EH (cell line): ENCODE measurements around the gene TAGLN2.

Source experiments
- DNase-seq: peaks from one replicate; pipeline ENCODE4 v3.0.0-alpha.2; 2015; ENCODE audit warnings: low read depth

TAGLN2 gene

GRCh38 chr1:159935305-159935704 is 10.0 kb upstream of the TAGLN2 start:
- no peak for DNase-seq

- DNase-seq = no peak
These were observed 9.1 kb upstream of the TAGLN2 start for GRCh38 chr1:159934136-159935039.

- DNase-seq = no peak
These were observed 8.0 kb upstream of the TAGLN2 start for GRCh38 chr1:159933347-159933746.

DNA sequence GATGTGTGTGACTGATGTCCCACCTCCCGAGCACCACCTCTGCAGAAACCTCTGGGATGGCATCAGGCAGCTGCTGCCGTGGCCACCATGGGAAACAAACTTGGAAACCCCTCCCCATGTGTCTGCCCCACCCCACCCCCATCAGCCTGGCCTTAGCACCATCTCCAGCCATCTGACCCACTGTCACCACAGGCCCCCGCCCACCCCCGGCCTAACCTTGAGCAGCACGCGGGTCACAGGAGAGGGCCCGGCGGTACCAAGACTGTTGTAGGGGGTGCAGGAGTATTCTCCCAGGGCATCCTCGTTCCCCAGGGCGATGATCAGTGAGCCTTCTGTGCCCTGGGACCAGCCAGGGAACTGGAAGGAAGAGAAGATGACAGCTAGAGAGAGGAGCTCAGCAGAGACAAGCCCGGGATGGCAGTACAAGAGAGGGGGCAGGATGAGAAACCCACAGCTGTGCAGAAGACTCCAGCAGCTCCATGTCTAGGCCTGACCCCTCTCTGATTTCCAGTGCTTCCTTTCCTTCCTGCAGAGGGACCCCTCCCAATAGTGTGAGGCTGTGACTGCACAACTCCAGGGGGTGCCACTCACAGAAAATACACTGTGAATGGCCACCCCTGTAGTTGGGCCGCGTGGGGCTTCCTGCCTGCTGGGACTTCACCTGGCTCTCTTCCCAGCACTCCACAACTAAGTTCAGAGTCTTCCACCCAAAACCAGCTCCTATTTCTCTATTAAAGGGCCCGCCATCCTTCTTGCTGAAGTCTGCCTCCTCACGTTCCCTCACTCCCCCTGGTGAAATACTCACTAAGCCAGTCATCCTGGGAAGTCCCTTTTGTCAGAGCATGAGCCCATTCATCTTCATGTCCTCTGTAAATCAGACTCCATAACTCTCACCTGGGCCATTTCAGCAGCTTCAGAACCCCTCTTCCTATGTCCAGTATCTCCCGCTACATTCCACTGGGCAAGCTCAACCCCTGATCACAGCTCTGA is 7.3 kb upstream of the TAGLN2 start:
- DNase-seq = no peak

- no peak for DNase-seq
These were observed 6.5 kb upstream of the TAGLN2 start for GRCh38 chr1:159931795-159932173.

- DNase-seq = no peak
These were observed 5.9 kb upstream of the TAGLN2 start for GRCh38 chr1:159931101-159931794.

DNA sequence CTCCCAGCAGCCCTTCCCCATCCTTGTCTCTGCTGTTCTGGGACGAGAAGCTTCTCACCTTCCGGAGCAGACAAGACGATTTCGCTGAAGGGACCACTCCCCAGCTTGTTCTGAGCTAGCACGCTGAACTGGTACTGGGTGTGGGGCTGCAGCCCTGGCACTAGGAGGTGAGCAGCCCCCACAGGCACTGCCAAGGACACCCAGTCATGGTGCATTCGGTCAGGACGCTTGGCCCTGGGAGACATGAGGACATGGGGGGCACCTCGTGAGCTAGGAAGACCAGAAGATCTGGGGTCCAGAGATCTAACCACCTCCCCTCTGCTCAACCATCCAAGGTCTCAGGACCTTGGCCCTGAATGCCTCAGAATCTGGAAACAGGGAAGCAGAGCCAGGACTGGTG is 5.3 kb upstream of the TAGLN2 start:
- DNase-seq = no peak

DNA sequence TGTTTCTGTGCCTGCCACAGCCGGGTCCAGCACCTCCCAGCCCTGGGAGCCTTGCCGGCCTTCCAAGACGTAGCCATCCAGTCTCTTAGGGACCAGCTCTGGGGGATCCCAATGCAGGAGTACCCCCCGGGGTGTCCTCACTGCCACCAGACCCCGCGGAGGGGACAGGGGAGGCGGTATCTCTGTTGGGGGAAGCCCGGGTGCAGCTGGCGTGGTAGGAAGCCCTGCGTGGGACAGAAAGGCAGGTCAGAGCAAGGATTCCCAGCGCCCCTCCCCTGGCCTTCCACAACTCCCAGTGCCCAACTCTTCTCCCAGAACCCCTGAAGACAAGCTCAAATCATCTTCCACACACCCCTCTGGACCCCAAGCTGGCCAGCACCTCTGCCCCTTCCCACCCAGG is 4.9 kb upstream of the TAGLN2 start:
- no peak for DNase-seq

- no peak for DNase-seq
These were observed 4.1 kb upstream of the TAGLN2 start for GRCh38 chr1:159929155-159930051.

- no peak for DNase-seq
These were observed 3.3 kb upstream of the TAGLN2 start for GRCh38 chr1:159928491-159929050.

DNA sequence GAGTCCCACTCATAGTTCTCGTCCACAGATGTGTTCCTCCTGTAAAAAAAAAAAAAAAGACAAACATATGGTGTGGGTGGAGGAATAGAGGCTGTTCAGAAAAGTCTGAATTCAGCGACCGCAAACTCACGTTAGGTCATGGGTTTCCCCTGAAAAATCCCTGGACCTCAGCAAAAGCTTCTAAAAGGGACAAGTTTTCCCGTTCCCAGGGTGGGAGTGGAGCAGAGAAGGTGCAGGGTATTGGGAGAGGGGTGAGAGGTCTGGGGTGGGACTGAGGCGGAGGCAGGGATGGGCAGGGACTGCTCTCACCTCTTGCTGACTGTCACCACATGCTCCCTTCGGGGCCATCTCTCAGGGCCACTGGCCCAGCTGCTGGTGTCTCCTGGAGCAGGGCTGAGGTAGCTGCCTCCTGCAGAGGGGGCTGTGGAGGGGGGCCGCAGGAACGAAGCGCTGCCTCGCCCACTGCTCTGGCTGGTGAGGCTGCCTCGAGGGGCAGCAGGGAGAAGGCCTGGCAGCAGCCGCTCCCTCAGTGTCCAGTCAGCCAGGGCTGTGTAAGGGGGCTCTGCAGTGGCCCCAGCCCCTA is 2.6 kb upstream of the TAGLN2 start:
- DNase-seq = no peak

- DNase-seq = no peak
These were observed 2.0 kb upstream of the TAGLN2 start for GRCh38 chr1:159927211-159927848.

- no peak for DNase-seq
These were observed 392 bp upstream of the TAGLN2 start for GRCh38 chr1:159925719-159926078.

DNA sequence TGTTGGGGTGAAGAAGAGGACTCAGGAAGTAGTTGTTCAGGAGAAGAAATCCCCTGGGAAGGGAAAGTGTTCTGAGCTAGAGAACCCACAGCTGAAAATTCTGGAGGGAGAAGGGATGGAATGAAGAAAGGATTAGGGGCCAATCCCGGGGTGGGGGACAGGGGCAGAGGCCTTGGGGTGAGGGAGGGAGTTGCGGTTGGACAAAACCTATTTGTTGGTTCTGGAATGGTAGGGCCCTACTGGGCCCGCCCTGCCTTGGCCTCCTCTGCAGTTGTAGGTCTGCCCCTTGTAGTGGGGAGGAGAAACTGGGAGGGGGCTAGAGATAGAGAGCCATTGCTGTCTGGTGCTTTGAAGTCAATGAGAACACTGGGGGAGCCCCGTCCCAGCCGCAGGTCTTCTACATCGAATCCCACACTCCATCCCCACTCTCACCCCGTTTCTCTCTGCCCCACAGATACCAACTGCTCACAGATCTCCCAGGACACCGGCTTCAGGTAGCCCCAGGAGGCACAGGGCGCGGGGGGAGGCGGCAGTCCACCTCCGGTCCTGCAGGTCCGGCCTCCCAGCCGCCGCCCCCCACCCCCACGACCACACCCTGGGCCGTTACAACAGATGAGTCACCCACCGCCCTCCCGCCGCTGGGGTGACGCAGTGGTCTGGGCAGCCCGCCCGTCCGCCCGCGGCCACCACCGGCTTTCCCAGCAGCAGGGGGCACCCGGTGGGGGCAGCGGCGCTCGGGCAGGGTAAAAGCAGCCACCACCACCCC is 1.1 kb downstream of the TAGLN2 start:
- peak; percentile 94 for DNase-seq

- peak; percentile 93 for DNase-seq
These were observed 1.9 kb downstream of the TAGLN2 start for GRCh38 chr1:159923203-159924024.

DNA sequence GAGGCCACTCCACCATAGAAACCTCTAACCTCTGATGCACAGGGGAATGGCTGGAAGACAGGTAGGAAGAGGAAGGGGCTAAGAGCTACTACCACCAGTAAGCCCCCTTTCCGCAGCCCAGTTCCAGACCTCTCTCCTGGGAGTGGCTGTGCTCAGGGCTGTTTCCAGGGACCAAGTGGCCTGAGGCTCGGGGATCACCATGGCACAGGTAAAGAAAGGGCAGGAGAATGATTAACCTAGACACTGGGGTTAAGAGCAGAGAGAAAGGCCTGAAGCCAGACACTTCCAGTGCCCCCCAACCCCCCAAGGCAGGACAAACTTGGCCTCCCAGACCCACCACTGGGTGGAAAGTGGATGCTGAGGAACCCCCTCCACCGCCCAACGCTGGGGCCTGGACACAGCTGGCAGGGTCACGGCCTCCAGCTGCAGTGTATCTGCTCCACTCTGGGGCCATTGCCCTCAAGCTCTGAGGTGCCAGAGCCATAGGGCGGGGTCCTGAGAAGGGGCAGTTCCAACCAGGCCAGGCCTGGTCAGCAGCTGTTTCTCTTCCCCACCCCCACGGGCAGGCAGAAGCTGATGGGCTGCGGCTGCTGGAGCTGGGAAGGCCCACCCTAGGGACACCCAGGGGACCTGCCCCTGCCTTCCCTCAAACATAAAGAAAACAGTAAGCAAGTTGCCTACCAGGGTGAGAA is 2.6 kb downstream of the TAGLN2 start:
- peak; percentile 58 for DNase-seq

DNA sequence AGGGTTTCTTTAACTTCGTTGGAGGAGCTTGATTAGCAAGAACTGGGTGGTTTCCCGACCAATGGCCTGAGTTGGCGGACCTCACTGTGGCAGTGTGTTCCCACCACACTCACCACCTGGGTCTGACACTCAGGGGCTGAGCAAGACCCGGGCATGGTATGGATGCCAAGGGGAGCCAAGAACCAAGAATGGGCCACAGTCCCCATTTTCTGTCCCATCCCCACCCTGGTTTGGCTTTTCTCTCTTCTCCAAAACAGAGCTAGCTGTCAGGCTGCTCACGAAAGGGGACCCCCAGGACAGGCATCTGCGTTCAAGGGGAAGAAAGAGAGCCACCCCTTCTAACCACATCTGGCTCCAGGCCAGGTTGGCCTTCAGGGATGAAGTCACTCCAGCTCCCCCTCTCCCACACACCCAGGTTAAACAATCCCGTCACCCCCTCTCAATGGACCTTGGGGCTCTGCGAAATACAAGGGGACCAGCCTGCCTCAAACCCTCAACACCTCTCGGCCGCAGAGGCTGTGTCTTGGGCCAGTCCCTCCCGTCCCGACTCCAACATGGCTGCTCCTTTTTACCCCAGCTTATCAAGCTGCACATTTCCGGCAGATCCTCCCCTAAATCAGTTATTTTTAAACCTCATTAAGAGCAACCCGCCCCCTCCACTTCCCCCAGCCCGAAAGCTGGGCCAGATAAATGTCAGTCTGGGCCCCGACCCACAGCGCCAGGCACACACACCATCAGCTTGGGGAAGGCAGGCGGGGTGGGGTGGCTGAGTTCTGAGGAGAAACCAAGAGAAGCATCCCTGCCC is 3.4 kb downstream of the TAGLN2 start:
- peak; percentile 43 for DNase-seq
